Nephron (organoid): ENCODE results near the gene ENTR1.

Experiments
- H3K27ac Mint-ChIP-seq, 3 experiments: 2 replicates each; pipeline ENCODE4 v1.8.0; 2020; ENCODE audit warnings: mixed read lengths in 3 of 3, mild to moderate bottlenecking in 2 of 3, moderate library complexity in 1 of 3
- H3K27me3 Mint-ChIP-seq: 2 replicates; pipeline ENCODE4 v1.8.0; 2021; ENCODE audit warnings: low read depth, mild to moderate bottlenecking, moderate library complexity, mixed read lengths
- H3K36me3 Mint-ChIP-seq: 2 replicates; pipeline ENCODE4 v1.8.0; 2020; ENCODE audit warnings: low read depth, mixed read lengths
- H3K4me1 Mint-ChIP-seq: 2 replicates; pipeline ENCODE4 v1.8.0; 2020; ENCODE audit warnings: mixed read lengths
- H3K4me3 Mint-ChIP-seq, 3 experiments: 2 replicates each; pipeline ENCODE4 v1.8.0; 2020; ENCODE audit warnings: mild to moderate bottlenecking in 3 of 3, mixed read lengths in 3 of 3, moderate library complexity in 2 of 3
- H3K9me3 Mint-ChIP-seq: 2 replicates; pipeline ENCODE4 v1.8.0; 2020; ENCODE audit warnings: mixed read lengths
- TF ChIP-seq, protein P1 (sequence below), 3 experiments: fragments of 200-600 bp; sonication (generic); IDR thresholded peaks; one replicate each; pipeline ENCODE4 v1.5.0; 2021; ENCODE audit warnings: antibody characterized with exemption in 3 of 3; ENCODE audit not compliant: unreplicated experiment in 3 of 3

The ENTR1 gene

DNA sequence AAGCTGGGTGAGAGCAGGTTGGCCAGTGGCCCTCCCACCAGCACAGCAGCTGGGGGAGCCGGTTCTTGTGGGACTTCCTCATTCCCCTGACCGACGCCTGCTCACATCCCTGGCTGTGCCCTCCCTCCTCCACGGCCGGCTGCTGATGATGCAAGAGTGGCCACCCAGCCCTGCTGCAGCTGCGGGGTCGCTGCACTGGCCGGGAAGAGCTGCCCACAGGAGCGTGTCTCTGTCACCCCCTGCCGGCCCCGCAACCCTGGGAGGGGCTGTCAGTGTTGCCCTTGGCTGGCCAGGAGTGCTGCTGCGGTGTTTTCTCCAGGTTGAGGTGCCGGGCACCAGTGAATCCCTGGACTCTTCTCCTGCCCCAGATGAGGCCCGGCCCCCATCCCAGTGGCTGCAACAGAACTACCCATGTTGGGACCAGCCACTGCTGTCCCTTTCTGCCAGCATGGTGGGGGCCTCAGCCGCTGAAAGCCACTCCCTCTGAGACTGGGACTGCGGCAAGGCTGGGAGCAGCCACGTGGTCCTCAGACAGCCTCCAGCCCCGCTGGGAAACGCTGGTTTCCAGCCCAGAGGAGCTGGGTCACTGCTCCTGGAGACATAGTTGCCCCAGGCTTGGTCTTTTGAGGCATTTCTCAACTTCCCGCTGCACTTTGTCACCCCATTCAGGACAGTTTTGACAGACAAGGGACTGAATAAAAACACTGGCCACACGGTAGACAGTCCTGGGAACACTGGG, 37.7 kb downstream of the ENTR1 start:
- Mint-ChIP-seq H3K9me3 (no peaks in the 10 kb centered on the region), H3K27ac (peak overlapping the region in 2 of 3 experiments; percentile 43 to 81), H3K36me3 (no peaks in the 10 kb centered on the region), H3K4me3 (peak overlapping the region in 1 of 3 experiments; percentile 30), H3K27me3 (no peaks in the 10 kb centered on the region), H3K4me1 (no peaks in the 10 kb centered on the region)
- TF ChIP-seq, protein P1, sequence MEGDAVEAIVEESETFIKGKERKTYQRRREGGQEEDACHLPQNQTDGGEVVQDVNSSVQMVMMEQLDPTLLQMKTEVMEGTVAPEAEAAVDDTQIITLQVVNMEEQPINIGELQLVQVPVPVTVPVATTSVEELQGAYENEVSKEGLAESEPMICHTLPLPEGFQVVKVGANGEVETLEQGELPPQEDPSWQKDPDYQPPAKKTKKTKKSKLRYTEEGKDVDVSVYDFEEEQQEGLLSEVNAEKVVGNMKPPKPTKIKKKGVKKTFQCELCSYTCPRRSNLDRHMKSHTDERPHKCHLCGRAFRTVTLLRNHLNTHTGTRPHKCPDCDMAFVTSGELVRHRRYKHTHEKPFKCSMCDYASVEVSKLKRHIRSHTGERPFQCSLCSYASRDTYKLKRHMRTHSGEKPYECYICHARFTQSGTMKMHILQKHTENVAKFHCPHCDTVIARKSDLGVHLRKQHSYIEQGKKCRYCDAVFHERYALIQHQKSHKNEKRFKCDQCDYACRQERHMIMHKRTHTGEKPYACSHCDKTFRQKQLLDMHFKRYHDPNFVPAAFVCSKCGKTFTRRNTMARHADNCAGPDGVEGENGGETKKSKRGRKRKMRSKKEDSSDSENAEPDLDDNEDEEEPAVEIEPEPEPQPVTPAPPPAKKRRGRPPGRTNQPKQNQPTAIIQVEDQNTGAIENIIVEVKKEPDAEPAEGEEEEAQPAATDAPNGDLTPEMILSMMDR (IDR thresholded peaks at IDR 0.05; ENCODE audit: unreplicated experiment in 3 of 3), result peak in 1 of 3 experiments; percentile 37

DNA sequence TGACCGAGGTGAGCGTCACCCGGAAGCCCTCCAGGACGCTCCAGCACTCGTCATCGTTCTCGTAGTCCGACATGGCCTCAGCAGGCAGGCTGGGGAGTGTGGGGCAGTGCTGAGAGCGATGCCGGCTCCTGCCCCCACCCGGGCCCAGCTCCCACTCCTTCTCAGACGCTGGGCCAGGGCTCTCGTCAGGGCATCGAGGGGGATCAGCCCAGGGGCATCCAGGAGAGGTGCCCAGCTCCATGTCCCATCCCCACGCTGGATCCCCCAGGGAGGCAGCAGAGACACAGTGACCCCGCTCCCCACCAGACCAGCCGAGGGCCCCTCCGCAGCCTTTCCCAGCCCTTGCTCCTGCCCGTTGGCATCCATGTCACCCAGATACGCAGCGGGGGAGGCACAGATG, 38.4 kb downstream of the ENTR1 start:
- no peak overlapping the region for H3K4me3 Mint-ChIP-seq
- no peaks in the 10 kb centered on the region for H3K36me3 Mint-ChIP-seq
- no peaks in the 10 kb centered on the region for H3K4me1 Mint-ChIP-seq
- no peaks in the 10 kb centered on the region for H3K27me3 Mint-ChIP-seq
- no peak overlapping the region for H3K27ac Mint-ChIP-seq
- TF ChIP-seq, protein P1 (IDR thresholded peaks at IDR 0.05; ENCODE audit: unreplicated experiment in 3 of 3), result no peak
- H3K9me3 Mint-ChIP-seq, result no peaks in the 10 kb centered on the region

DNA sequence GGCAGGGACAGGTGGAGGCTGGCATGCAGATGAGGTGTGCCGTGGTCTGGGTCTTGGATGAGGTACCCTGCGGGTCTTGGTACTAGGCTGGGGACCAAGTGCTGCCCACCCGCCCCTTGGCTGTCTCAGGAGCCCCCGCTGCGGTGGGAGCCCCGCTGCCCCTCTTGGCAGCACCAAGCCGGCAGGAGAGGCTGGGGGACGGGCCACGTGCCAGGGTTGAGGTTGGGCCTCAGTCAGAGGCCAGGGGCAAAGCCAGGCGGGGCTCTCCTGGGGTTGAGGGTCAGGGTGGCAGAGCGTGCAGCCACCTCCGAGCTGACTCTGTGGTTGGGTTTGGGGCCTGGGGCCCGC, 38.9 kb downstream of the ENTR1 start:
- H3K27ac Mint-ChIP-seq, result no peak overlapping the region
- no peak overlapping the region for H3K4me3 Mint-ChIP-seq
- H3K27me3 Mint-ChIP-seq, result no peaks in the 10 kb centered on the region
- H3K4me1 Mint-ChIP-seq, result no peaks in the 10 kb centered on the region
- H3K9me3 Mint-ChIP-seq, result no peaks in the 10 kb centered on the region
- no peaks in the 10 kb centered on the region for H3K36me3 Mint-ChIP-seq
- TF ChIP-seq, protein P1 (IDR thresholded peaks at IDR 0.05; ENCODE audit: unreplicated experiment in 3 of 3), result no peak

DNA sequence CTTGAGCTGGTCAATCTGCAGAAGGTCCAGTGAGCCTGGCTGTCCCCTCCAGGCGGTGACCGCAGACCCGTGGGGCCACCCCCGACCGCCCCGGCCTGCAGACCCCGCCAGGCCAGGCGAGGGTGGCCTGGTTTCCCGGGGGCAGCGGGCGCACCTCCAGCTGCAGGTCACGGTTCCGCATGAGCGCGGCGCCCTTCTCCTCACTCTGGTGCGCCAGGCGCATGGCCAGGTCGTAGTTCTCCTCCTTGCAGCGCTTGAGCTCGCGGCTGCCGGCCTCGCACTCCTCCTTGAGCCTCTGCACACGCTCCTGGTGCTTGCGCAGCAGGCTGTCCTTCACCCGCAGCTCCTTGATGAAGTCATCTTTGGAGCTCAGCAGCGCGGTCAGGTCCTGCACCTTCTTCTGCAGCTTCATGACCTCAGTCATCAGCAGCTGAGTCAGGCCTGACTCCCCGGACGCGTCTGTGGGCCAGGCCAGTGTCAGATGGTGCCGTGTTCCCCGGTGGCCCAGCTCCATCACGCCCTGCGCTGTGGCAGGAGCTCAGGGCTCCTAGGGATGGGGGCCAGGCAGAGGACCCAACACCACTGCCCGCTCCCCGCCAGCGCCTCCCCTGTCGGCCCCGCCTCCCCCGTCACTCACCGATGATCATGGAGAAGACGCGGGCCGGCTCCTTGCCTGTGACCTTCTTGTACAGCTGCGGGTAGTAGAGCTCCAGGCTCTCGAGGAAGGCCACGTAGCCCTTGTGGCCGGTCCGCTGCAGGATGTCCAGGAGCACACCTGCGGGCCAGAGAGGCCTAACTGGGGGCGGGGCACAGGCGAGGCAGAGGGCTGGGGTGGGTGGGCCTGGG, 39.5 kb downstream of the ENTR1 start:
- no peak overlapping the region for H3K4me3 Mint-ChIP-seq

DNA sequence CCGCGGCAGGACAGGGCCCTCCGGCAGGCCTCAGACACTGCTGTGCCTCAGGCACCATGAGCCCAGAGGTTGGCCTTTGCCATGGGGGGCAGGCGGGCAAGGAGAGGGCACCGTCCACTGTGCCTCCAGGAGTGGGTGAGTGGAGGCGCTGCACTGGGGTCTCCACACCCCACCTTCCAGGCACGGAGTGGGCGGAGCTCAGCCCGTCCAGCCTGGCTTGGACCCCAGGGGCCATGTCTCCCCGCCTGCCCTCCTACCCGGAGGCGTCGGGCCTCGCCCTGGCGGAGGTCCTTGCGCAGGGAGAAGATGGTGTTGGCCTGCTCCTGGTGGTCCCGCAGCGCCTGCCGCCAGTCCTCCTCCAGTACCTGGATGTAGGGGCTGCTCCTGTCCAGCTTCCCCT, 40.4 kb downstream of the ENTR1 start:
- H3K4me3 Mint-ChIP-seq, result no peak overlapping the region
- TF ChIP-seq, protein P1 (IDR thresholded peaks at IDR 0.05; ENCODE audit: unreplicated experiment in 3 of 3), result no peak
- H3K27ac Mint-ChIP-seq, result no peak overlapping the region
- H3K27me3 Mint-ChIP-seq, result no peaks in the 10 kb centered on the region
- no peaks in the 10 kb centered on the region for H3K9me3 Mint-ChIP-seq
- H3K36me3 Mint-ChIP-seq, result no peaks in the 10 kb centered on the region
- no peaks in the 10 kb centered on the region for H3K4me1 Mint-ChIP-seq

More for the DNA sequence above, 39.5 kb downstream of the ENTR1 start:
- Mint-ChIP-seq H3K36me3 (no peaks in the 10 kb centered on the region), H3K9me3 (no peaks in the 10 kb centered on the region), H3K27ac (no peak overlapping the region), H3K4me1 (no peaks in the 10 kb centered on the region), H3K27me3 (no peaks in the 10 kb centered on the region)
- TF ChIP-seq, protein P1 (IDR thresholded peaks at IDR 0.05; ENCODE audit: unreplicated experiment in 3 of 3), result no peak
